HG03025 (cell line): ENCODE results near the gene ERCC4.

ENCODE experiments used
- ATAC-seq: cut with Tn5 transposase; IDR thresholded peaks from one replicate; pipeline ENCODE4 v1.9.1; 2021; ENCODE audit warnings: mild to moderate bottlenecking, moderate library complexity; ENCODE audit not compliant: unreplicated experiment, low FRiP score

Gene ERCC4

GRCh38 chr16:13944816-13945215 lies 24.9 kb downstream of the ERCC4 start:
- no peak for ATAC-seq

DNA sequence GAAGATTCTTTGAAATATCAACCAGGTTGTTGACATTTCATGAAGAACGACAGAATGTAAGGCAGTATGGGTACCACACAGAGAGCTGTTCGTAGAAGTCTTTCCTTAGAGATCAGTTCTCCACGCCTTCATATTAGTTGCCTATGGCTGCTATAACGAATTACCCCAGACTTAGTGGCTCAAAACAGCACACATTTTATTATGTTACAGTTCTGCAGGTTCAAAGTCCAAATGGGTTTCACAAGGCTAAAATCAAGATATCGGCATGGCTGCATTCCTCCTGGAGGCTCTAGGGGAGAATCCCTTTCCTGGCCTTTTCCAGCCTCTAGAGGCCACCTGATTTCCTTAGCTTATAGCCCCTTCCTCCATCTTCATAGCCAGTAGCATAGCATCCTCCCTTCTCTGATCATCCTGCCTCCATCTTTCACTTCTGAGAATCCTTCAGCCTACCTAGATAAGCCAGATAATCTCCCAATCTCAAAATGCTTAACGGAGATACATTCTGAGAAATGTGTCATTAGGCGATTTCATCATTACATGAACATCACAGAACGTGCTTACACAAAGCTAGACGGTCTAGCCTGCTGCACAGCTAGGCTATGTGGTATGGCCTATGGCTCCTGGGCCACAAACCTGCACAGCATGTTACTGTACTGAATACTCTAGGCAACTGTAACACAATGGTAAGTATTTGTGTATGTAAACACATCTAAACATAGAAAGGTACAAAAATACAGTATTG lies 26.0 kb downstream of the ERCC4 start:
- ATAC-seq, result no peak

DNA sequence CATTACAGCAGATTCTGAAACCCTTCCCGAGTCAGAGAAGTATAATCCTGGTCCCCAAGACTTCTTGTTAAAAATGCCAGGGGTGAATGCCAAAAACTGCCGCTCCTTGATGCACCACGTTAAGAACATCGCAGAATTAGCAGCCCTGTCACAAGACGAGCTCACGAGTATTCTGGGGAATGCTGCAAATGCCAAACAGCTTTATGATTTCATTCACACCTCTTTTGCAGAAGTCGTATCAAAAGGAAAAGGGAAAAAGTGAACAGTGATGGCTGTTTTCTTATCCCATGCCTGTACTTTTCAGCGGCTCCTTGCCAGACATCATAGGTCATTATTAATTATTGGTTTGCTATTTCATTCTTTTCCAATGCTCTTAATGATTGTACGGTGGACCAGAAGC lies 28.1 kb downstream of the ERCC4 start:
- no peak for ATAC-seq

DNA sequence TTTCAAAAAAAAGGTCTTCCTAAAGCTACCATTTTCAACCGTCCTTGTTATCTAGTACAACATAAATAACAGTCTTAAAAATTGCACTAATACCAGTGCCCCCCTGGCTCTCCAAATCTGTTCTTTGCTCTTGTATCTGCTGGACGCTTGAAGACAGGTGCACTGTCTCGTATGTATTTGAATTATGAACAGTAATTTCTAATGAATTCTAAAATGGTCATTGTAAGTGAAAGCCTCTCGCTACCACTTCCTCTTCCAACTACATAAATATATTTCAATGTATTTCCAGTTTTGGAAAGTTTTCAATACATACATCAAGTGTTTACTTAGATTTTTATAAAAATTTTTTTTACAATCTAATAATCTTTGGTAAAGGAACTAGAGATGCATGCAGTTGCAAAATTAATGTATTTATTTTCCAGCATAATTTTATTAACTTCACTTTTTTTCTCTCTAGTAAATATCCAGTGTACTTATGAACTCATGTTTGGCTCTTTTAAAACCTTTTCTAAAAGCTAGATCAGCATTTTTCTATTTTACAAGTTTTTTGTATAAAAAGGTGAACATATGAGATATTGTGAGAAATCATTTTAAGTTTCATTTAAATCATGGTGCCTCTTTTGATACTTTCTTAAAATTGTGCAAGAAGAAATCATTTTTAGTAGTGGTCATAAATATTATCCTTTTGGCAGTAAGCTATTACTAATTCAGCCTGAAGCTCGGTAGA lies 31.0 kb downstream of the ERCC4 start:
- no peak for ATAC-seq

GRCh38 chr16:13951611-13952010 lies 31.7 kb downstream of the ERCC4 start:
- ATAC-seq, result no peak

GRCh38 chr16:13953501-13953900 lies 33.5 kb downstream of the ERCC4 start:
- no peak for ATAC-seq

- ATAC-seq, result no peak
These were observed 36.8 kb downstream of the ERCC4 start for GRCh38 chr16:13956635-13957196.

DNA sequence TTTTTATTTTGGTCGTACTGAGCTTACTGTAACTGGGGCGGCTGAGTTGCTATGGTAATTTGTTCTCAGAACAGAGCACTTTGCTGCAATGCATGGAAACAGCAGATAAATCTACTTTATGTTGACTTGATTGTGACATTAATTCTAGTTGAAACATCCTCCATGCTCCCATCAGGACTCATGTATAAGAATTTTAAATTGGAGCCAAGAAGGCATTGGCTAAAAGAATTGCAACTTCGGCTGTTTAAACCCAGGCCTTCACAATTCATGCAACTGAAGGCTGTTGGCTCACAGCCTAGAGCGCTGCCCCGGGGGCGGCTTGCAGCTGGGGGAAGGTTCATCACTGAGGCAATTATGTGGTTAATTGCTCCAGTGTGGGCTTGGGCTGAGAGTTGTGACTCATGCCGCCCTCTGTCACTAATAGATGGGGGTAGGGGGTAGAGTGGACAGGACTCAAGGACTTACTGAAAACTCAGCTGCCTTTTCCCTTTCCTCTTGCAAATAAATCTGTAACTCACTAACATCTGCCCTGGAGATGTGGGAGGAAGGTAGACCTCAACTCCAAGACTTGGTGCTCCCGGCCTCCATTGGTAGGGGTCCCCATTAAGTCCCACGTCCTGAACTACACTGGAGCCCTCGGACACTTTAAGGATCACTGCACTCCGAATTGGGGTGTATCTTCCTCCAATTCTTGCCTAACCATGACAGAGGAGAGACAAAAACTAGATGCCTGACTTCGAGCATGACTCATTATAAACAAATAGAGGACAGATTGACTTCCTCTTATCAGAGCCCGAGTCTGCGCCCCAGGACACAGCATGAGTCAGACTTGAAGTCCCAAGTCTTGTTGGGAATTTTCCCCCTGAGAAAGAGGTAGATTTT lies 37.5 kb downstream of the ERCC4 start:
- peak; percentile 65 for ATAC-seq

- ATAC-seq, result no peak
These were observed 38.5 kb downstream of the ERCC4 start for GRCh38 chr16:13958474-13958873.

DNA sequence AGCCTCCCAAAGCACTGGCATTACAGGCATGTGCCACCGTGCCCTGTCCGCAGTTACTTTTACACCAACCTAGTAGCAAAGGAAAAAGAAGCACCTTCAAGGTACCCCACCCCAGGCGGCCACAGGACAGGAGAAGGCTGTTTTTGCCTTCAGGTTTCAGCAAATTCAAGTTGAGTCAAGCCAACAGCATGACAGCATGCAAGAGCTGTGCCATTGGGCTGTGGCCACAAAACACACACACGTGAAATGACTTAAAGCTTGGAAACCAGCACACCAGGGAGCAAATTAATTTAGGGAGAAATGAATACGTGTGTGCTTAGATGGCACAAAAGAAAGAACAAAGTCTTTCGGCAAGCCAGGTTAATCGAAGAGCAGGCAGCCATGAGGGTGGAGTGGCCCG lies 39.7 kb downstream of the ERCC4 start:
- ATAC-seq, result no peak

- ATAC-seq, result no peak
These were observed 41.3 kb downstream of the ERCC4 start for GRCh38 chr16:13961099-13961811.

GRCh38 chr16:13962232-13962631 lies 42.3 kb downstream of the ERCC4 start:
- no peak for ATAC-seq

DNA sequence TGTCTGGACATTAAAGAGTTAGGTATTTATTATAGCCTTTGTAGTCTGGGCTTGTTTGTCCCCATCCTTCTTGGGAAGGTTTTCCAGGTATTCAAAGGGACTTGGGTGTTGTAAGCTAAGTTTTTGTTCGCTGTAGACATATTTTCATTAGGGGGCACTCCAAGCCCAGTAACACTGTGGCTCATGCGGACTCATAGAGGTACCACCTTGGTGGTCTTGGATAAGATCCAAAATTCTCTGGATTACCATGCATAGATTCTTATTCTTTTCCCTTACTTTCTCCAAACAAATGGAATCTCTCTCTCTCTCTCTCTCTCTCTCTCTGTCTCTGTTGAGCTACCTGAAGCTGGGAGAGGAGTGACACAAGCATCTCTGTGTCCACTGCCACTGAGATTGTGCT lies 48.9 kb downstream of the ERCC4 start:
- ATAC-seq, result no peak

DNA sequence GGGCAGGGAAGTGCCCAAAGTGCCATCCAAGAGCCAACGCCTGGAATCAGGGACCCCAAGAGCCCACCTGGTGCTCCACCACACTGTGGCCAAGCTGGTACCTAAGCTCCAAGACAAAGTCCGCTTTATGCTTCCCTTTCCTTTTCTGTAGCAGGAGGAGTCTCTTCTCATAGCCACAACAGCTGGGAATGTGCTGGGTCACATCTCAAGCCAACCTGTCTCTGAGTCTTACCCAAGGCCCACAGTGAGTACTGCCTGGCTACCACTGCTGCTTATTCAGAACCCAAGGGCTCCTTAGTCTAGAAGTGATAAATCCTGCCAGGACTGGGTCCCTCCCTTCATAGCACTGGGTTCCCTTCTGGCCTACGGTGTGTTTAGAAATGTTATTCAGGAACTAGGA lies 49.8 kb downstream of the ERCC4 start:
- no peak for ATAC-seq

DNA sequence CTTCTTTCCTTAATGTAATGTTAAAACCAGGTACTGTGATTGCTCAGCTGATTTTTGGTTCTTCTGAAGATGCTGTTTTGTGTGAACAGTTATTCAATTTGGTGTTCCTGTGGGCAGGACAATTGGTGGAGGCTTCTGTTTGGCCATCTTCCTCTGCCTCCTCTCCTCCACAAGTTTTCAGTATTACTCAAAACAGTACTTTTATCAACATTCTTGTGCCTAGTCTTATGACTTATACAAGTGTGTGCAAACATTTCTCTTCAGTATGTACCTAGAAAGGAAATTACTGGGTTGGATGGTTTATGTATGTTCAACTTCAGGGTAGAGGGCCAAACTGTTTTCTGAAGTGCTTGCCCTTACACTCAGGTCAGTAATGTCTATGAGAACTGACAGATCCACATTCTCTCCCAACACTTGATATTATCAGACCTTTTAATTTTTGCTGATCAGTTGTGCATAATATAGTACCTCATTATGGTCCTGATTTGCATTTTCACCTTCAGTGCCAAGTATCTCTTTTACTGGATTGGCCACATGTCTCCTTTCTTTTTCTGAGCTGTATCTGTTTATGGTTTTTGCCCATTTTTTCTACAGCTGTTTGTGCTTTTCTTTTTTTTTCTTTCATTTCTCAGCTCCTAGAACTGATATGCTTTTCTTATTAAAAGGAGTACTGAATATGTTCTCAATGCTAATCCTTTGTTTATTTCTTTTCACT lies 50.9 kb downstream of the ERCC4 start:
- ATAC-seq, result no peak

DNA sequence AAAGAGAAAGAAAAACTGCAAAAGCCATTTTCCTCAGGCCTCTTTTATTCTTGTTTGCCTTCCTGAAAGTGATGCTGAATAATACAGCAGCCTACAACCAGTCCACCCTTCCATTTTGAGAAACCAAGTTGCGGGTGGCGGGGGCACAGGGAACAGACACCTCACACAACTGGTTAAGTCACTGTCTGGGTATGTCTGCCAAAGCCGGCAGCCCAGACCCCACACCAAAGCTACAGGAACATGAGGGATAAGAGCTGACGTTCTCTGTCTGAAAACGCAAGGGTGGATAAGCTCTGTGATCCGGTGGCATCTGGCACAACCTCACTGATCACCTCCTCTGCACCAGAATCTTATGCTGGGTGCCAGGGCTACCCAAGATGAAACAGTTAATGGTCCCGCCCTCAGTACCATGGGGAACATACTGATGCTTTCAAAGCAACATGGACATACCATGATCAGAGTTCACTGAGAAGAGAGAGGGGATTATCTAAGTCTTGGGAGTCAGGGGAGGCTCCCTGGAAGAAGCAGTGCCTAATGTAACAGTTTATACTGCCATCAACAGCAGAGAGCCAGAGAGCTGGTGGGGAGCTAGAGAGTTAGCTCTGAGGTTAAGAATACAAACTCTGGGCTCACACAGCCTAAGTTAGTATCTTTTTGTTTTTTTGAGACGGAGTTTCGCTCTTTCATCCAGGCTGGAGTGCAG lies 53.5 kb downstream of the ERCC4 start:
- no peak for ATAC-seq

DNA sequence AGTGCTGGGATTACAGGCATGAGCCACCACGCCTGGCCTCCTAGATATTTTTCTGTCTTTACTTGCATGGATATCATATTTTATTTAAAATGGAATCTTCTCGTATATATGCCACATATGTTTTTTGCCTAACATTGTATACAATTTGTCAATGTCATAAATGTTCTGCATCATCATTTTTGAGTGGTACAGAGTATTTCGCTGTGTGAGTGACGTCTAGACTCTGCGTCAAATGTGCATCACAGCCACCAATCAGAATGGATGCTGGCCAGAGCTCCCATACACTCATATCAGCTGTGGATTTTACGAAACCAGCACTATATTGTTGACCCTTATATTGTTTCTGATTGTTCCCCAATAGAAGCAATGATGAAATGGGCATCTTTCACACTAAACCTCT lies 57.2 kb downstream of the ERCC4 start:
- ATAC-seq, result no peak

DNA sequence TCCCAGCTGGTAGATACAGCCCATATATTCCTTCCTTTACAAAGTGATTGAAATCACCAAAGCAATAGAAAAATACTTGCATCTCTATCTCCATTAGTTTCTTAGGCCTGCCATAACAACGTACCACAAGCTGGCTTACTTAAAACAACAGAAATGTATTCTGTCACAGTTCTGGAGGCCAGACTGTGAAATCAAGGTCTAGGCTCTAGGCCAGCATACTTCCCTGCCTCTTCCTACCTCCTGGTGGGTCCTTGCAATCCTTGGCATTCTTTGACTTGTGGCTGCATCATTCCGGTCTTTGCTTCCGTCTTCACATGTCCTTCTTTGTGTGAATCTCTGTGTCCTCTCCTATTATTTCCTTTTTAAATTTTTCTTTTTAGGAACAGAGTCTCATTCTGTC lies 62.5 kb downstream of the ERCC4 start:
- ATAC-seq, result no peak

DNA sequence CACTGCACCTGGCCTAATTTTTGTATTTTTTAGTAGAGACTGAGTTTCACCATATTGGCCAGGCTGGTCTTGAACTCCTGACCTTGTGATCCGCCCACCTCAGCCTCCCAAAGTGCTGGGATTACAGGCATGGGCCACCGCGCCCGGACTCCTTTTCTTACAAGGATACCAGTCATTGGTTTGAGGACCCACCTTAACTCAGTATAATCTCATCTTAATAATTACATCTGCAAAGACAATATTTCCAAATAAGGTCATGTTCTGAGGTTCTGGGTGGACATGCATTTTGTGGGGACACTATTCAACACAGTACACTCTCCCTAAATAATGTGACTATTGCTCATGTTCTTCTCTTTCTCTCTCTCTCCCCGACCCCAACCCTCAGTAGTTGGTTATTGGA lies 63.7 kb downstream of the ERCC4 start:
- ATAC-seq, result no peak
